Ovary (tissue), 9 donors: Measurements from ENCODE around the gene KIF11. TPM values are rescaled to one million over a fixed set of nuclear protein-coding genes. Genes with fewer than 3 reads are reported as not detected.

ENCODE experiments used
- DNase-seq, 5 donors: peaks; one replicate each; pipeline ENCODE4 v3.0.0-alpha.2; 2019 to 2020
- H3K27ac ChIP-seq, 2 donors: fragments of 200-600 bp; one replicate each; pipeline versions ENCODE4 v1.5.1 to v1.8.0; 2019 to 2022
- H3K27me3 ChIP-seq: fragments of 200-600 bp; one replicate; pipeline ENCODE4 v1.8.0; 2022
- H3K36me3 ChIP-seq: fragments of 200-600 bp; sonication (generic); one replicate; pipeline ENCODE4 v1.5.1; 2019
- H3K4me1 ChIP-seq: one replicate; pipeline ENCODE4 v1.8.1; 2013; ENCODE audit warnings: mild to moderate bottlenecking, moderate library complexity; ENCODE audit not compliant: insufficient read depth
- H3K4me3 ChIP-seq: fragments of 200-600 bp; sonication (generic); one replicate; pipeline ENCODE4 v1.5.1; 2017
- H3K9me3 ChIP-seq, 2 donors: fragments of 200-600 bp in 1 of 2; sonication (generic) in 1 of 2; one replicate each; pipeline versions ENCODE4 v1.5.1 to v1.8.1; 2013 to 2019; ENCODE audit warnings: mild to moderate bottlenecking in 1 of 2, moderate library complexity in 1 of 2
- CTCF ChIP-seq, 3 donors: fragments of 450-650 bp in 2 of 3; fragments of 200-600 bp in 1 of 3; IDR thresholded peaks; one replicate each; pipeline versions ENCODE4 v1.5.1 to v1.8.0; 2016 to 2022; ENCODE audit warnings: antibody characterized with exemption in 3 of 3, mild to moderate bottlenecking in 1 of 3
- EP300 ChIP-seq: sonication (generic); formaldehyde crosslinking; IDR thresholded peaks from one replicate; pipeline ENCODE4 v1.6.1; 2017; ENCODE audit warnings: antibody characterized with exemption
- POLR2A ChIP-seq: fragments of 450-650 bp; IDR thresholded peaks from one replicate; pipeline ENCODE4 v1.6.1; 2017; ENCODE audit warnings: antibody characterized with exemption, mild to moderate bottlenecking, moderate library complexity
- WGBS, 3 donors: extraction: QIAGEN DNeasy Blood & Tissue Kit in 1 of 3; methylation state at CpG; one replicate each; pipeline versions ENCODE4 v1.1.5 to v1.1.7; 2013 to 2017; 5-methylcytosine and 5-hydroxymethylcytosine counted together
- intact Hi-C, 4 donors: fragments of 100-400 bp; cut with DNase I; formaldehyde crosslinking; loops; one replicate each; pipeline versions ENCODE4 v1.11.0 to v1.15.1; 2022 to 2023
- polyA plus RNA-seq, 2 donors: library from polyadenylated mRNA; stranded (reverse); fragments of 200-250 nt in 1 of 2; fragments of 350-450 nt in 1 of 2; fragmentation: Illumina TruSeq in 1 of 2; extraction: RNeasy Lipid Tissue Mini Kit (QIAGEN cat#74804) in 1 of 2; gene quantifications; one replicate each; pipeline ENCODE4 v1.2.3, GENCODE V29; 2013 to 2014
- total RNA-seq, 7 donors: library from RNA; depleted of rRNA in 2 of 7; stranded (reverse); fragments of >200 nt in 2 of 7; fragmentation: NEBNext Ultra II Directional in 3 of 7; extraction: Animal tissue kit (Norgen Biotek cat#: 25700) in 3 of 7; gene quantifications; one replicate each; pipeline versions ENCODE4 v1.1.0 to v1.2.4, GENCODE V29; 2016 to 2023
- donor health status: DM: no; HTN: no; CAD: no; lungs with moderate emphysema.
- donor health status: DM: no; HTN: no; CAD: no.
- donor health status: Bipolar disorder and iron deficiency.
- donor health status: DM: yes; HTN: yes; CAD: no.
- donor health status: DM: no; HTN: no; CAD: no.
- donor health status: DM: yes; HTN: yes; CAD: no.

The KIF11 gene
- total and polyA plus RNA-seq, 9 donors: 0.23 to 2.3 (median 0.77) TPM

- TF ChIP-seq EP300: no peak
- no peak for TF ChIP-seq POLR2A
- no peak for TF ChIP-seq CTCF (IDR thresholded peaks at IDR 0.05)
- no peak overlapping the region for H3K27ac ChIP-seq
- intact Hi-C loops: no loop called here
- no peak overlapping the region for H3K4me3 ChIP-seq
- WGBS, 3 donors: 98 to 100% (median 100%) methylated on average over 3 of the region's 3 CpGs
- no peaks in the 10 kb centered on the region for H3K27me3 ChIP-seq
- H3K36me3 ChIP-seq: no peaks in the 10 kb centered on the region
- no peaks in the 10 kb centered on the region for H3K9me3 ChIP-seq
- DNase-seq: no peak
- H3K4me1 ChIP-seq: no peaks in the 10 kb centered on the region
Observed at GRCh38 chr10:92615515-92615914, 22.6 kb downstream of the KIF11 start.

GRCh38 chr10:92619368-92619767 is 26.4 kb downstream of the KIF11 start:
- H3K4me1 ChIP-seq: no peaks in the 10 kb centered on the region
- H3K27me3 ChIP-seq: no peaks in the 10 kb centered on the region
- intact Hi-C loops: no loop called here
- H3K9me3 ChIP-seq: no peaks in the 10 kb centered on the region
- TF ChIP-seq CTCF (IDR thresholded peaks at IDR 0.05): no peak
- no peak for TF ChIP-seq POLR2A
- no peak for TF ChIP-seq EP300
- no peak overlapping the region for H3K4me3 ChIP-seq
- no peak for DNase-seq
- H3K36me3 ChIP-seq: no peaks in the 10 kb centered on the region
- H3K27ac ChIP-seq: no peak overlapping the region

GRCh38 chr10:92627845-92628480 is 35.0 kb downstream of the KIF11 start:
- WGBS, 3 donors: 78 to 82% (median 79%) methylated on average over 2 of the region's 2 CpGs
- no peak overlapping the region for H3K4me3 ChIP-seq
- no peak overlapping the region for H3K27ac ChIP-seq
- no peaks in the 10 kb centered on the region for H3K4me1 ChIP-seq
- intact Hi-C loops: no loop called here
- H3K9me3 ChIP-seq: no peaks in the 10 kb centered on the region
- no peak for DNase-seq
- H3K36me3 ChIP-seq: no peaks in the 10 kb centered on the region
- no peak for TF ChIP-seq CTCF (IDR thresholded peaks at IDR 0.05)
- no peak for TF ChIP-seq POLR2A
- TF ChIP-seq EP300: no peak
- no peaks in the 10 kb centered on the region for H3K27me3 ChIP-seq

- H3K36me3 ChIP-seq: no peaks in the 10 kb centered on the region
- no peak for TF ChIP-seq CTCF (IDR thresholded peaks at IDR 0.05)
- no peak for TF ChIP-seq EP300
- no peak for TF ChIP-seq POLR2A
- H3K4me3 ChIP-seq: no peak overlapping the region
- DNase-seq: no peak
- 20 to 48% (median 28%) methylated on average over 2 of the region's 2 CpGs for WGBS, 3 donors
- no peak overlapping the region for H3K27ac ChIP-seq
- H3K9me3 ChIP-seq: no peaks in the 10 kb centered on the region
- H3K27me3 ChIP-seq: no peaks in the 10 kb centered on the region
- intact Hi-C loops: no loop called here
- no peaks in the 10 kb centered on the region for H3K4me1 ChIP-seq
Observed at GRCh38 chr10:92629945-92630344, 37.0 kb downstream of the KIF11 start.
